Breast epithelium (tissue), 3 donors: Measurements from ENCODE around the gene UGT1A10.

ENCODE experiments used
- CTCF ChIP-seq, 3 donors: fragments of 450-650 bp; IDR thresholded peaks; one replicate each; pipeline ENCODE4 v1.5.1; 2016 to 2017; ENCODE audit warnings: antibody characterized with exemption in 3 of 3, mild to moderate bottlenecking in 3 of 3, moderate library complexity in 3 of 3
- POLR2A ChIP-seq: fragments of 450-650 bp; IDR thresholded peaks from one replicate; pipeline ENCODE4 v1.6.1; 2016; ENCODE audit warnings: antibody characterized with exemption, mild to moderate bottlenecking, moderate library complexity

- TF ChIP-seq CTCF (IDR thresholded peaks at IDR 0.05) = no peak
- TF ChIP-seq POLR2A = no peak
These were observed 37.3 kb upstream of the UGT1A10 start for GRCh38 chr2:233598952-233599351.
